HUES64 (cell line): Measurements from ENCODE around the gene ATP6V1B1.

ENCODE experiments used
- H3K27ac ChIP-seq: 2 replicates; pipeline ENCODE4 v1.7.0; 2013; ENCODE audit warnings: low read depth, low read length, inconsistent platforms
- H3K27me3 ChIP-seq: 2 replicates; pipeline ENCODE4 v1.6.1; 2013; ENCODE audit warnings: mild to moderate bottlenecking, low read length; ENCODE audit not compliant: insufficient read depth
- H3K36me3 ChIP-seq: 2 replicates; pipeline ENCODE4 v1.6.1; 2013; ENCODE audit warnings: mild to moderate bottlenecking, low read length; ENCODE audit not compliant: insufficient read depth
- H3K4me1 ChIP-seq: 2 replicates; pipeline ENCODE4 v1.6.1; 2013; ENCODE audit warnings: mild to moderate bottlenecking, low read length, moderate library complexity; ENCODE audit not compliant: insufficient read depth
- H3K4me3 ChIP-seq: 2 replicates; pipeline ENCODE4 v1.5.1; 2013; ENCODE audit warnings: mild to moderate bottlenecking, low read length, moderate library complexity
- H3K9ac ChIP-seq: 2 replicates; pipeline ENCODE4 v1.6.1; 2013; ENCODE audit warnings: mild to moderate bottlenecking, low read depth, low read length
- H3K9me3 ChIP-seq: 2 replicates; pipeline ENCODE4 v1.6.1; 2013; ENCODE audit warnings: low read depth, low read length; ENCODE audit not compliant: insufficient read depth
- WGBS: fragments of 150-250, 120-280 bp; methylation state at CpG from one replicate; pipeline ENCODE4 v1.1.7; 2013; ENCODE audit warnings: missing lambda C conversion rate; 5-methylcytosine and 5-hydroxymethylcytosine counted together

ATP6V1B1 gene

DNA sequence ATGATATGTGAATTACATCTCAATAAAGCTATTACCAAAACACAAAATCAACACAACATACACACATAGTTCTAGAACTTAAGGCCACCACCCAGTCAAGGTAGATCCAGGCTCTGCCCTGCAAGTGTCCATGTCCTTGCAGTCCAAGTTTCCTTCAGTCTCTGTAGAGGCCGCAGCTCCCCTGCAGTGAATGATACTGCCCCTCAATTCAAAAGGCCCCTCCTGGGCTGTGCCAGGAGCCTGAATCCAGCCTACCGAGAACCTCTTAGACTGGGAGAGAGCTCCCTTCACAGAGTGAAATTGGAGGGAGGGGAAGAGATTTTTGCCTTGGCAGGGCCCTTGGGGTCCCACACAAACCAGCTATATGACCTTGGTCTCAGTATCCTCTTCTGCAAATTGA, 42.5 kb upstream of the ATP6V1B1 start:
- Histone ChIP-seq H3K9me3 (no peaks in the 10 kb centered on the region), H3K4me3 (no peak overlapping the region), H3K27me3 (peaks cover 100% of the 10 kb centered on the region), H3K4me1 (no peaks in the 10 kb centered on the region), H3K36me3 (no peaks in the 10 kb centered on the region), H3K9ac (no peak overlapping the region), H3K27ac (no peak overlapping the region)
- WGBS, result 27% methylated on average over 2 of the region's 2 CpGs

DNA sequence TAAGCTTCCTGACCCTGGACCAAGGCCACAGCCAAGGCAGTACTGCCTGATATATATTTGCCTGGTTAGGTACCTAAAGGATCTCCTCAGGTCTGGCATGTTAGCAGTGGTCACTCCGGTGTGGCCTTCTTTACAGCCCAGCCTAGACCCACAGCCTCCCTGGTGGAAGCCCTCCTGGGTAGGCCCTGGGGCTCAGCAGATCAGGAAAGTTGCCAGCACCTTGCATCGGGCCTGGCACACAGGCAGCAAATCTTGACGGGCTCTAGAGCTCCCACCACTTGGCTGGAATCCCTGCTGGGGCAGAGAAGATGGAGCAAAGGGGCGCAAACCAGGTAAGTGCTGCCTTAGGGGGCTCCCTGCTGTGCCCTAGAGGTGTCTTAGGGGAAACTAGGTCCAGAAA, 40.9 kb upstream of the ATP6V1B1 start:
- peaks cover 100% of the 10 kb centered on the region for H3K27me3 ChIP-seq
- H3K4me3 ChIP-seq, result no peak overlapping the region
- no peaks in the 10 kb centered on the region for H3K36me3 ChIP-seq
- 73% methylated on average over 4 of the region's 4 CpGs for WGBS
- no peaks in the 10 kb centered on the region for H3K9me3 ChIP-seq
- H3K4me1 ChIP-seq, result peaks cover 4% of the 10 kb centered on the region; the same call in 1 of the 2 replicates
- no peak overlapping the region for H3K27ac ChIP-seq
- H3K9ac ChIP-seq, result no peak overlapping the region

DNA sequence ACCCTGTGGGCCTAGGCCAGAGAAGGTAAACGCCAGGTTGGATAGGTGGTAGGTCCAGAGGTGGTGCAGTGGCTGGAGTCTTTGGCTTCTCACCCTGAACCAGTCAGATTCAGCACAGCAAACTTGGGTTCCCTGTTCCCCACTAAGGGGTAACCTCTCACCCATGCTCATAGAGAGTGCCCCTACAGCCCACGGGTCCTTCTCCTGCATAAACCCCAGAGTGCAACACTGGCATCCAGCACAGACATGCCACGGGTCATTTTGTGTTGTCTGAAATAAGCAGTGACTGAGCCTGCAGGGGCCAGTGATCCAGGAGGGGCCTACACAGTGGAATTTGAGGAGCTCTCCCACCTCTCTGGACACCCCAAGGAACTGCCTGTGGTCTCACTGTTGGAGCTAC, 40.5 kb upstream of the ATP6V1B1 start:
- Histone ChIP-seq H3K9ac (no peak overlapping the region), H3K4me1 (peaks cover 4% of the 10 kb centered on the region; the same call in 1 of the 2 replicates), H3K9me3 (no peaks in the 10 kb centered on the region), H3K27ac (no peak overlapping the region), H3K4me3 (no peak overlapping the region), H3K27me3 (peaks cover 100% of the 10 kb centered on the region), H3K36me3 (no peaks in the 10 kb centered on the region)
- 73% methylated on average over 3 of the region's 3 CpGs for WGBS

GRCh38 chr2:70895998-70896764, 39.5 kb upstream of the ATP6V1B1 start:
- H3K27me3 ChIP-seq, result peaks cover 100% of the 10 kb centered on the region
- 14% methylated on average over 23 of the region's 25 CpGs for WGBS

DNA sequence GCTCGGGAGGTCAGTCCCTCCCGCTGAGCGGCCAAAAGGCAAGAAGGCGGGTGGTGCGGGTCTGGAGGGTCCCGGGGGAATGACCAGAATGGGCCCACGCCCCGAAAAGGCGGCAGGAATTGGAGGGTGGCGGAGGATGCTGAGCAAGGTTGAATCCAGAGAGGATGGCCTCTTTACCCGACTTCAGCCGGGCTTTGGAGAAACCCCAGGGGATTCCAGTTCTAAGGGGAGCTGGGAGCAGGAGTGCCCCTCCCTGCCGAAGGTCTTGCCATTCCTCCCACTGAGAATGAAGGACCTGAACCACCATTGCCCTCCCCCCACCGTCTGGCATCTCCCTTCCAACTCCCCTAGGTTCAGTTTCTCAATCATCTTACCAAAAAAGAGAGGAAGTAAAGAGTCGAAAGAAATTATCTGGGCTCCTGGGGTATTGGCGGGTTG, 38.9 kb upstream of the ATP6V1B1 start:
- Histone ChIP-seq H3K36me3 (no peaks in the 10 kb centered on the region), H3K9ac (no peak overlapping the region), H3K4me1 (peaks cover 4% of the 10 kb centered on the region; the same call in 1 of the 2 replicates), H3K27me3 (peaks cover 100% of the 10 kb centered on the region), H3K27ac (no peak overlapping the region), H3K9me3 (no peaks in the 10 kb centered on the region), H3K4me3 (no peak overlapping the region)
- 4% methylated on average over 15 of the region's 16 CpGs for WGBS

More at GRCh38 chr2:70895998-70896764, 39.5 kb upstream of the ATP6V1B1 start:
- Histone ChIP-seq H3K36me3 (no peaks in the 10 kb centered on the region), H3K27ac (no peak overlapping the region), H3K9ac (no peak overlapping the region), H3K4me3 (no peak overlapping the region), H3K4me1 (peaks cover 4% of the 10 kb centered on the region; the same call in 1 of the 2 replicates), H3K9me3 (no peaks in the 10 kb centered on the region)

GRCh38 chr2:70897203-70897976, 38.3 kb upstream of the ATP6V1B1 start:
- Histone ChIP-seq H3K9me3 (no peaks in the 10 kb centered on the region), H3K4me1 (peaks cover 7% of the 10 kb centered on the region; the same call in 1 of the 2 replicates), H3K27ac (no peak overlapping the region), H3K9ac (no peak overlapping the region), H3K4me3 (no peak overlapping the region), H3K36me3 (no peaks in the 10 kb centered on the region), H3K27me3 (peaks cover 100% of the 10 kb centered on the region)
- 3% methylated on average over 35 of the region's 35 CpGs for WGBS

DNA sequence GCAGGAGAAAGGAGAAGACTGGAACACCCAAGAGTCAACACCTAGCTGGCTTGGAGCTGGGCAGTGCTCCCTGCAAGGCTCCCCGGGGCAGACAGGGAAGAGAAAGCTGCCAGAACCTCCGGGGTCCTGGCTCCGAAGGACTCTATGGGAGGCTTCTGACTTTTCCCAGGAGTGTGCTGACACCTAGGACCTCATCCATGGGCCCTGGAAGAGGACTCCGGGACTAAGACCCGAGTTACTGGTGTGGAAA, 37.8 kb upstream of the ATP6V1B1 start:
- Histone ChIP-seq H3K36me3 (no peaks in the 10 kb centered on the region), H3K27me3 (peaks cover 100% of the 10 kb centered on the region), H3K4me1 (peaks cover 7% of the 10 kb centered on the region; the same call in 1 of the 2 replicates), H3K9me3 (no peaks in the 10 kb centered on the region), H3K9ac (no peak overlapping the region), H3K27ac (no peak overlapping the region), H3K4me3 (no peak overlapping the region)
- 11% methylated on average over 5 of the region's 5 CpGs for WGBS

DNA sequence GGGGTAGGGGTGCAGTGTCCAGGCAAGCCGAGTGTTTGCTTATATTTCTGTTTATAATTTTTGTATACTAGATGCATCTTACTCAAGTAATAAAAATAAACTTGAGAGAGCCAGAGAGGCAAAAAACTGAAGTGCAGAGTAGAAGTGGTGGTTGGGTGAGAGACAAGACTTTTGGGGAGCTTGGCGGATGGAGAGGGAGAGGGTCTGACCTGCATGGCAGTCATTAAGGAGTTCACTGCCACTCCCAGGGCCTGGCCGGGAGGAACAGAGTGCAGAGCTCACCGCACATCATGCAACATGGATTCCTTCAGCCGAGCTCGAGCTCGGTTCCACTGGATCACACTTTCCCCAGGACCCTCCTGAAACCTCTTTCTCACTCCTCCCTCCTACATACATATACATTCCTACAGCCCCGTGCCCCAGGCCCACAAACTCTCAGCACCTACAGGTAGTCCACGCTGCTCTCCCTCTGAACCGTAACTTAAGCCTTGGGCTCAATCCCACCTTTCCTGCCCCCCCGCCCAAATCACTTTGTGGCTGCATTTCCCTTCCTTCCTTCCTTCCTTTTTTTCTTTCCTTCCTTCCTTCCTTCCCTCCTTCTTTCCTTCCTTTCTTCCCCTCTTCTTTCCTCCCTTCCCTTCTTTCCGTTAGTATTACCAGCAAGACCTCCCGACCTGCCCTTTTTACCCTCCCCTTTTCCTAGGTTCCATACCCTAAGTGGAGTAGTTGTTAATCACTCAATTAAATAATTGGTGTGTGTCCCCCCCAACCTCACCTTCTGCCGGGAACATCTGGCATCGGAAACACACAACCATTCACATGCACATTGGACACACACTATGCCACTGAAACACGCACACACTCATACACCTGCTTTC, 37.1 kb upstream of the ATP6V1B1 start:
- no peaks in the 10 kb centered on the region for H3K9me3 ChIP-seq
- H3K27ac ChIP-seq, result no peak overlapping the region
- H3K4me3 ChIP-seq, result no peak overlapping the region
- 3% methylated on average over 14 of the region's 16 CpGs for WGBS
- peaks cover 7% of the 10 kb centered on the region; the same call in 1 of the 2 replicates for H3K4me1 ChIP-seq
- no peaks in the 10 kb centered on the region for H3K36me3 ChIP-seq
- no peak overlapping the region for H3K9ac ChIP-seq
- peaks cover 100% of the 10 kb centered on the region for H3K27me3 ChIP-seq

DNA sequence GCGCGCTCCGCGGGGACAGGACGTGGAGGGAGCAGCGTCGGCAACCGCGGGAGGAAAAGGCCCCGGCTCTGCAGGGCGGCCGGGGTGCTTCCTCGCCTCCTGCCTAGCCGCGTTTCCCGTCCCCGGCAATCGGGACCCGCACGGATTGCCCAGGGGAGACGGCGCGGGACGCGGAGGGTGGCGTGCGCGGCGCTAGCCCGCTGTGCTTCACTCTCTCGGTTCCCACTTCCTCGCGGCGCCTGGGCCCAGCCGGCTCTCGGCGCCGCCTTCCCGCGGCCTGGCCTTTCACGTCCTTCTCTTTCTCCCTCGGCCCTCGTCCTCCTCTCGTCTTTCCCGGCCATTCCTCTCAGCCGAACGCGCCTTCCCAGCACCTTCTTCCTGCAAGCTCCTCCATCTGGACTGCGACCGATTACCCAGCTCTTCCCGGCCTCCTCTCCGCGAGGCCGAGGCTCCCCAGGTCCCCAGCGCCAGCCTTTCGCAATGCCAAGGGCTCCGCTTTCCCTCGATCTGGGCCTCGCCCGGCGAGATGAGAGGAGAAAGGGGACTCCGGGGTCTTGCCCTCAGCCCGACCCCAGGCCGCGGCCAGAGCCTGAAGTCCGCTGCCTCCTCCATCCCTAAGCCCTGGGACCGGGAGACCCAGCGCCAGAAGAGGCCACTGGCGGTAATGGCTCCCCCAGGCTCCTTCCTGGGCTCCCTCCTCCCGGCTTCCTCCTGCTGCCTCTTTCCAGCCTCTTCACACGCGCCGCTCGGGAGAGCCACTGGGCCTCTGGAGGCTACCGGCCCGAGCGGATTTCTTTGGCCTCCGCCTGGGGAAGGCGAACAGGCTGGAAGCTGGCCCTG, 34.3 kb upstream of the ATP6V1B1 start:
- H3K27ac ChIP-seq, result no peak overlapping the region
- under 1% methylated on average over 79 of the region's 79 CpGs for WGBS
- H3K36me3 ChIP-seq, result no peaks in the 10 kb centered on the region
- H3K27me3 ChIP-seq, result peaks cover 100% of the 10 kb centered on the region
- H3K9me3 ChIP-seq, result no peaks in the 10 kb centered on the region
- H3K4me3 ChIP-seq, result peak overlapping the region; percentile 40
- no peak overlapping the region for H3K9ac ChIP-seq
- H3K4me1 ChIP-seq, result peaks cover 7% of the 10 kb centered on the region; the same call in 1 of the 2 replicates

GRCh38 chr2:70902067-70902442, 33.6 kb upstream of the ATP6V1B1 start:
- Histone ChIP-seq H3K9ac (no peak overlapping the region), H3K27me3 (peaks cover 100% of the 10 kb centered on the region), H3K36me3 (no peaks in the 10 kb centered on the region), H3K4me3 (no peak overlapping the region), H3K4me1 (peaks cover 7% of the 10 kb centered on the region; the same call in 1 of the 2 replicates), H3K9me3 (no peaks in the 10 kb centered on the region), H3K27ac (no peak overlapping the region)
- WGBS, result 14% methylated on average over 5 of the region's 5 CpGs
